ENCODE data around the gene ZBTB21. TPM values are rescaled to one million over a fixed set of nuclear protein-coding genes. Genes with fewer than 3 reads are reported as not detected.
"Not testable (repeated sequence)": the region's sequence is repeated elsewhere in the genome, so short reads cannot be mapped to it uniquely, and the experiment has no call there.

The ZBTB21 gene
- total and polyA plus RNA-seq, 5 experiments from 2014 or later = 4.2 to 33.3 (median 6.3) TPM

DNA sequence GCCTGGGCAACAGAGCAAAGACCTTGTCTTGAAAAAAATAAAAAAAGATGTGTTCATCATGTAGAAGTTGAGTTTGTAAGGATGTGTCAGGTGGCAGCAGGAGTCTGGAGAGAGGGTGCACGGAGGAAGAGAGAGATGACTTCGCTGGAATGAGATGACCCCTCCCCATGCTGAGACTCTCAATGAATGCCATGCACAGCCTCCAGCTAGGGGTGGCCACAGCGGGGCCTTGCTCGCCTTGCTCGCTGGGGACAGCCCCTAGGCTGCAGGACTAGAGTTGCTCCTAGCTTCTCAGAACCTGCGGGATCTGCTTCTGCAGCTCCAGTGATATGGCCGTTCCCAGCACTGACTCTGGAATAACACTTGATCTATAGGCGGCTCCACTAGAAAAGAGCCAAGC lies 49.8 kb downstream of the ZBTB21 start:
- peak overlapping the region in 3 of 10 donors; percentile 29 to 51 (median 48) for H3K27ac Mint-ChIP-seq
- H3K36me3 Mint-ChIP-seq = no peaks in the 10 kb centered on the region
- H3K9me3 Mint-ChIP-seq = no peaks in the 10 kb centered on the region
- peaks cover 0 to 25% (median 3%) of the 10 kb centered on the region in 5 donors for H3K27me3 Mint-ChIP-seq
- POLR2A ChIA-PET = no interaction called here
- H3K4me1 Mint-ChIP-seq = peaks cover 9 to 21% (median 14%) of the 10 kb centered on the region in 4 donors
- ATAC-seq (no peak), DNase-seq (no peak)
- H3K4me3 Mint-ChIP-seq = no peak overlapping the region

DNA sequence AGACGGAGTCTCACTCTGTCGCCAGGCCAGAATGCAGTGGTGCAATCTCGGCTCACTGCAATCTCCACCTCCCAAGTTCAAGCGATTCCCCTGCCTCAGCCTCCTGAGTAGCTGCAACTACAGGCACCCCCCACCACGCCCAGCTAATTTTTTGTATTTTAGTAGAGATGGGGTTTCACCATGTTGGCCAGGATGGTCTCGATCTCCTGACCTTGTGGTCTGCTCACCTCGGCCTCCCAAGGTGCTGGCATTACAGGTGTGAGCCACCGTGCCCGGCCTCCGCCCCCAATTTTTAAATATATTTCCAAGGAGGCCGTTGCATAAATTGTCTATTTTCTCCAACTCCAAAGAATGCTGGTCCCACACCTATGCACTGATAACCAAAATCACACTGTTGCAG lies 50.5 kb downstream of the ZBTB21 start:
- POLR2A ChIA-PET, ATAC-seq, H3K27ac Mint-ChIP-seq: not testable (repeated sequence)

DNA sequence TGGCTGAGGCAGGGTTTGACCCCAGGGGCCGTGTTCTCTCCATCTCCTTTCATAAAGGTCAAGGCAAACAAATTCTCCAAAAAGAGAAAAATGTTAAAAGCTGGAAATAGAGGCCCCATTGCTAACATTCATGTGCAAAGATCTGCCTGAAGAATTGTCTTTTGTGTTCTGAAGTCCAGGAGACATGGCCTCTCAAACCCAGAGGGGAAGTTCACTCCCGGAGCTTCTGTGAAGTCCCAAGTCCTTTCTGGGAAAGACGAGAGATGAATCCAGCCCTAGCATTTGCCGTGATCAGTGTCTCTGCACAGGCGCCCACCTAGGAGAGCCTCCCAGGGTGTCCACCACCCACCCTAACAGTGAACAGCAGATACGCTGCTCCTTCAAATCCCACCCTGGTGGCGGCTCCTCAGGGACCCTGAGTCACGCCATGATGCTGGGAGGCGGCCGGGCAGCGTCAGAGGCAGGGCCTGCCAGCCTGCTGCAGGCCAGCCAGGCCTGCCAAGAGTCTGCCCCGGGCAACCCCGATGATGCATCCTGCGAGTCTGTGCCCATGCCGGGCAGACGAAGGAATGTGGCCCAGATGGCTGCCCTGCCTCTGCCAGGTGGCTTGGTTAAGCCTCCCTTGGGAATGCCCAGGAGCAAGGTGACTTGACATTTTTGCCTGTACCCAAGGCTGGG lies 51.1 kb downstream of the ZBTB21 start:
- H3K4me1 Mint-ChIP-seq = peaks cover 20 to 30% (median 21%) of the 10 kb centered on the region in 4 donors
- no peak overlapping the region for H3K4me3 Mint-ChIP-seq
- no peaks in the 10 kb centered on the region for H3K9me3 Mint-ChIP-seq
- no peaks in the 10 kb centered on the region for H3K36me3 Mint-ChIP-seq
- POLR2A ChIA-PET = no interaction called here
- no peak overlapping the region for H3K27ac Mint-ChIP-seq
- ATAC-seq = no peak
- no peak for DNase-seq
- peaks cover 8 to 37% (median 12%) of the 10 kb centered on the region in 5 donors for H3K27me3 Mint-ChIP-seq

More for the DNA sequence above, 50.5 kb downstream of the ZBTB21 start:
- H3K27me3 Mint-ChIP-seq = peaks cover 4 to 32% (median 8%) of the 10 kb centered on the region in 5 donors
- H3K4me1 Mint-ChIP-seq = peaks cover 13 to 23% (median 16%) of the 10 kb centered on the region in 4 donors
- H3K36me3 Mint-ChIP-seq, DNase-seq, H3K4me3 Mint-ChIP-seq, H3K9me3 Mint-ChIP-seq: not testable (repeated sequence)

DNA sequence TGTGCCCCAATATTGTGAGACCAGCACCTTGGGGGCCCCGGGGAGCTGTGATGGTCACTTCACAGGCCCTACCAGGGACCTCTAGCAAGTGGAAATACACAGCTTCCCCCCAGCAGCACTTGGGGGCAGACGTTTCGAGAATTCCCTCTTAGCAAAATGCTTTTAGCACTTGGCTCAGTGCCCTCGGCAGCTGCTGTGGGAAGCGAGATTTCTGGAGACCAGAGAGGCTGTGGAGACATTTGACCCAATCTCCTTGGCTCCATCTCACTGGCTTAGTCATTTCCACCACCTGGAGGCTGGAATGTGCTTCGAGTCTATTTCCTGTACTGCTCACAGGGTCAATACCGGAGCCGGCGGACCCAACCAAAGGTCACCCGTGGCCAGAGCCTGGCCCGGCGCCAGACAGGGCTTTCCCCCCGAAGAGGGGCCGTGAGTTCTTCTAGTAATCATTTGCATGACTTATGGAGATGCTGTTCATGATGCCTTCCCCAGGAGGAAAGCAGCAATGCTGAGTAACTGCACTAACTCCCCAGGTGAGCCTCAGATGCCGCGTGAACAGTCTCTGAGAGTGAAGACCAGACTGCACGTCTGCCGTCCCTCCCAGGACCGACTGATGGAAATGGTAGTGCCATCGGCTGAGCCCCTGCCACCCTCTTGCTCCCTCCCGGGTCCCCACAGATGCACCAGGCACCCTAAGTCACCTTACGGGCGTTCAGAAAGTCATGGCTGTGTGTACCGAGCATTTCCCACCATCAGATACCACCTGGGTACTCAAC lies 52.0 kb downstream of the ZBTB21 start:
- Mint-ChIP-seq H3K27ac (no peak overlapping the region), H3K4me3 (no peak overlapping the region), H3K4me1 (peaks cover 20 to 30% (median 21%) of the 10 kb centered on the region in 4 donors), H3K36me3 (no peaks in the 10 kb centered on the region), H3K9me3 (no peaks in the 10 kb centered on the region), H3K27me3 (peaks cover 8 to 36% (median 12%) of the 10 kb centered on the region in 5 donors)
- no peak for ATAC-seq
- POLR2A ChIA-PET = interaction anchor here (1.2 kb wide), 1 partner anchor 10 kb away, joined by 3 read pairs; no protein-coding TSS in a partner anchor
- no peak for DNase-seq

DNA sequence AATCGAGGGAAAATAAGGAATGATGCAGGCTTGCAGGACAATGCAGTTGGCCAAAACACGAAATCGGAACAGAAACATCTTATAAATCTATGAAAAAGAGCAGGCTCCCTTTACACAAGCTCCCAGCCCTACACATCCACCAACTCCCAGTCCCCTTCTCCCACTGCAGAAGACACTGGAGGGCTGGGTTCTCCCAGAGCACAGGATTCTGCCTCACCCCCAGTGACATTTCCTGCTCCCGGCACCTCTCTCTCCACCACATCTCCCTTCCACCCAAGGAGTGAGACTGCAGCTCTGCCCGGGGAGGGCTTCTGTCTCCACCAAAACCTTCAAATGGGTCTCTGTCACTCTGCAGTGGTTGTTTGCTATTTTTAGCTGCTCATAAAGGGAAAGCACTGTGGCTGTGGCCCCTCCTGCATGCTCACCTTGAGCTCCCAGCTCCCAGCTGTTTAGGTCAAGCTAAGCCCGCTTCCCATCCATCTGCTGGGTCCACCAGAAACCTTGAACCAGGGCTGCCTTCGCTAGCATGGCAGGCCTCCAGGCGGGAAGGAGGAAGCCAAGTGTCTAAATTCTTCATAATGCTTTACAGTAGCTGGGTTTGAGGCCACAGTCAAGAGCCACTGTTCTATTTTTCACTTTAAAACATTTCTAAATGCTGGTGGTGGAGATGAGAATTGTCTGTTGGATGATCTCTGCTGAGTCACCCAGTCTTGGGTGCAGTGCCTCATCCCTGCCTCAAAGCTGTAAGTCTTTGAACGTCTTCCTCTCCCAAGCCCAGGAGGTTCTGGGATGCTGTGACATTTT lies 53.0 kb downstream of the ZBTB21 start:
- Mint-ChIP-seq H3K27me3 (peaks cover 8 to 29% (median 12%) of the 10 kb centered on the region in 5 donors), H3K4me1 (peaks cover 21 to 29% (median 25%) of the 10 kb centered on the region in 4 donors), H3K9me3 (no peaks in the 10 kb centered on the region), H3K36me3 (no peaks in the 10 kb centered on the region), H3K4me3 (no peak overlapping the region), H3K27ac (peak overlapping the region in 2 of 10 donors; percentile 12 to 89)
- POLR2A ChIA-PET = interaction anchor here (1.2 kb wide), 1 partner anchor 9 kb away, joined by 3 read pairs; no protein-coding TSS in a partner anchor
- DNase-seq (no peak), ATAC-seq (no peak)

DNA sequence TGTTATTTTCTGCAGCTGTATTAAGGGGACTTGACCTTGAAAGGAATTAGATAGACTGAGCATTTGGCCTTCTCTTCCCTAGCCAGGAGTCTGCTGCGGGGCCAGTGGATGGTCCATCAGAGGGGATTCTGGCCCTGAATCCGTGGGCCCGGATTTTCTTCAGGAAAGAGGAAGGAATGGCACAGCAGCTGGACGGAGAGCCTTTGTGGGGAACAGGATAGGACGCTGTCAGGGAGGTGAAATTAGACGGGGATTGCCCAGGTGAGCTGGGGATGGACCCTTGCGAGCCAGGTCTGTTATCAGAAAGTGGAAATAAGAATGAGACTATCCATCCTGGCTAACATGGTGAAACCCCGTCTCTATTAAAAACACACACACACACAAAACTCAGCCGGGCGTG lies 54.6 kb downstream of the ZBTB21 start:
- POLR2A ChIA-PET = no interaction called here
- Mint-ChIP-seq H3K36me3 (no peaks in the 10 kb centered on the region), H3K27ac (no peak overlapping the region), H3K9me3 (no peaks in the 10 kb centered on the region), H3K27me3 (peaks cover 6 to 23% (median 12%) of the 10 kb centered on the region in 5 donors), H3K4me1 (peaks cover 12 to 19% (median 17%) of the 10 kb centered on the region in 4 donors), H3K4me3 (peak overlapping the region in 4 of 10 donors; percentile 6 to 62 (median 36))
- ATAC-seq (no peak), DNase-seq (no peak)

DNA sequence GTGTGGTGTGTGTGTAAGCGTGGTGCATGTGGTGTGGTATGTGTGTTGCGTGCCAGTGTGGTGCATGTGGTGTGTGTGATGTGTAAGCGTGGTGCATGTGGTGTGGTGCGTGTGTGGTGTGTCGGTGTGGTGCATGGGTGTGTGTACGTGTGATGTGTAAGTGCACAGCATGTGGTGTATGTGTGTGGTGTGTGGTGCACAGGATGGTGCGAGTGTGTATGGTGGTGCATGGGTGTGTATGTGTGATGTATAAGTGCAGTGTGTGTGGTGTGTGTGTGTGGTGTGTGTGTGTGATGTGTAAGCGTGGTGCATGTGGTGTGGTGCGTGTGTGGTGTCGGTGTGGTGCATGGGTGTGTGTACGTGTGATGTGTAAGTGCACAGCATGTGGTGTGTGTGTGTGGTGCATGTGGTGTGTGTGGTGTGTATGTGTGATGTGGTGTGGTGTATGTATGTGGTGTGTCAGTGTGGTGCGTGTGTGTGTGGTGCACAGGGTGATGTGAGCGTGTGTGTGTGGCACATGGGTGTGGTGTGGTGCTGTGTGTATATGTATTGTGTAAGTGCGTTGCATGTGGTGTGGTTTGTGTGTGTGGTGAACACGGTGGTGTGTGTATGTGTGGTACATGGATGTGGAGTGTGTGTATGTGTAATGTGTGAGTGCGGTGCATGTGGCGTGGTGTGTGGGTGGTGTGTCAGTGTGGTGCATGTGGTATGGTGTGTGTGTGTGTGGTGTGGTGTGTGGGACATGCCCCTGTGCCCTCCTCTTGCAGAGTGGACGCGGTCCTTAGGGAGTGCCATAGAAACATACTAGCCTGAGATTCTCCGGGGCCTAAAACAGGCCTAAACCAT lies 55.3 kb downstream of the ZBTB21 start:
- Mint-ChIP-seq H3K27me3 (peaks cover 6 to 23% (median 12%) of the 10 kb centered on the region in 5 donors), H3K4me3 (peak overlapping the region; percentile 12 to 77 (median 66)), H3K9me3 (no peaks in the 10 kb centered on the region), H3K36me3 (no peaks in the 10 kb centered on the region), H3K27ac (peak overlapping the region in 4 of 10 donors; percentile 17 to 71 (median 38)), H3K4me1 (peaks cover 12 to 19% (median 17%) of the 10 kb centered on the region in 4 donors)
- ATAC-seq (no peak), DNase-seq (no peak)
- POLR2A ChIA-PET = no interaction called here

DNA sequence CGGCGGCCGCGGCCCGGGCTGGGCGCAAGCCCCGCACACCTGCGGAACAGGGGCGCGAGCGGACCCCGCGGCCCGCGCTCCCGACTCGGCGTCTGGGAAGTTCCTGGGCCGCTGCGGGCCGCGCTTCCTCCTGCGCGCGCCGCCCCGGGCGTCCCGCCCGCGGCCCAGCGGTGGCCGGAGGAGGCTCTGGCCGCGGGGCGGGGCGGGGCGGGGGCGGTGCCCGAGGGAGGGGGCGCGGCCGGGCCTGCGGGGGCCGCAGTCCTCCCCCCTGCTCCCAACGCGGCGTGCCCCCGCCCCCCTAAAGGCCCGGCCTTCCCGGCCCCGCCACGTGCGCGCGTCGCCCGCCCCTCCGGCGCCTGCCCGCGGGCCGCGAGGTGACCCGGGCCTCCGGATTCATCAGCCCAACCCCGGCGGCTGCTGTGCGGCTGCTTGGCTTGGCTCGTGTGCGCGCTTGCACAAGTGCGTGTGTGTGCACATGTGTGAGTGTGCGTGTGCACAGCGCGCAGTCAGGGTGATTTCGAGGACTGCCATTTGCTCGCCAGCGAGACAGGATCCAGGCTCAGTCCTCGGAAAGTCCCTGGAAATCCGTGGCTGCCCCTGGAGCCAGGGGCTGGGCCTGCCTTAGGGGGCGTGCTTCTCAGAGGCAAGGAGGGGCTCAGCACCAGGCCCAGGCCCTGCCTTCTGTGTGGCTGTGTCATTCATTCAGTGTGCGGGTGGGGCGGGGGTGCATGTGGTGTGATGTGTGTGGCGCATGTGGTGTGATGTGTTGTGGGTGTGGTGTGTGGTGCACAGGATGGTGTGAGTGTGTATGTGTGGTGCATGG lies 56.1 kb downstream of the ZBTB21 start, which contains the start of gene C2CD2:
C2CD2 (minus strand) TSS at position 188 of the 823 bp plus-strand sequence. CDS start 370 bp downstream, outside the sequence.
- ATAC-seq (peak; percentile 55 to 69), DNase-seq (peak in 4 of 10 donors; percentile 13 to 20 (median 18))
- H3K9me3 Mint-ChIP-seq = no peaks in the 10 kb centered on the region
- peaks cover 6 to 23% (median 12%) of the 10 kb centered on the region in 5 donors for H3K27me3 Mint-ChIP-seq
- H3K36me3 Mint-ChIP-seq = no peaks in the 10 kb centered on the region
- peaks cover 12 to 19% (median 17%) of the 10 kb centered on the region in 4 donors for H3K4me1 Mint-ChIP-seq
- peak within 1 kb of the TSS; percentile 62 to 78 (median 71) for H3K4me3 Mint-ChIP-seq
- POLR2A ChIA-PET = interaction anchor here (0.5 kb wide), 1 partner anchor 543 kb away, joined by 3 read pairs; no protein-coding TSS in a partner anchor
- H3K27ac Mint-ChIP-seq = peak within 1 kb of the TSS in 6 of 10 donors; percentile 17 to 71 (median 42)

DNA sequence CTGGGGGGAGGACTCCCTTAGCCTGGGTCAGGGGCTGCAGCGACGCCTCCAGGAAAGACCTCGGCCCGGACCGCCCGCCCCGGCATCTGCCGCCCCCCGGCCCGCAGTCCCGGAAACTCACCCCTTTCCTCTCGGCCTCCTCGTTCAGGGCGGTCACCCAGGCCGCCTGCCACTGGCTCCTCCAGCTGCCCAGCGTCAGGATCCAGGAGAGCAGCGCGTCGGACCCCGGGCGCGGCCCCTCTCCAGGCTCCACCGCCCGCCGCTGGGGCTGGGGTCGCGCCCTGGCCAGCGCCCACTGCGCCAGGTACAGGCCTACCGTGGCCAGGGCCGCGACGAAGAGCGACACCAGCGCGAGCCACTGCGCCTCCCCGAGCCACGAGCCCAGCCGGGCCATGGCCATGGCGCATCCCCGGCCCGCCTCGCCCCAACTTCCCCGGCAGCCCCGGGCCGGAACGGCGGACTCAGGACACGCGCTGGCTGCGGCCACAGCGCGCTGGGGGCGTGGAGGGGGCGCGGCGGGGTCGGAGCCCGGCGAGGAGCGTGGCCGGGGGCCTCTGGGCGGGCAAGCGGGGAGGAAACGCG lies 56.8 kb downstream of the ZBTB21 start:
- POLR2A ChIA-PET = interaction anchor here (0.5 kb wide), 1 partner anchor 542 kb away, joined by 3 read pairs; no protein-coding TSS in a partner anchor
- Mint-ChIP-seq H3K36me3 (no peaks in the 10 kb centered on the region), H3K9me3 (no peaks in the 10 kb centered on the region), H3K27ac (peak overlapping the region in 1 of 10 donors; percentile 51), H3K4me1 (peaks cover 12 to 19% (median 17%) of the 10 kb centered on the region in 4 donors), H3K4me3 (peak overlapping the region in 9 of 10 donors; percentile 52 to 72 (median 67)), H3K27me3 (peaks cover 6 to 23% (median 12%) of the 10 kb centered on the region in 5 donors)
- ATAC-seq = peak; percentile 56 to 65
- peak in 2 of 10 donors; percentile 5 to 15 for DNase-seq

DNA sequence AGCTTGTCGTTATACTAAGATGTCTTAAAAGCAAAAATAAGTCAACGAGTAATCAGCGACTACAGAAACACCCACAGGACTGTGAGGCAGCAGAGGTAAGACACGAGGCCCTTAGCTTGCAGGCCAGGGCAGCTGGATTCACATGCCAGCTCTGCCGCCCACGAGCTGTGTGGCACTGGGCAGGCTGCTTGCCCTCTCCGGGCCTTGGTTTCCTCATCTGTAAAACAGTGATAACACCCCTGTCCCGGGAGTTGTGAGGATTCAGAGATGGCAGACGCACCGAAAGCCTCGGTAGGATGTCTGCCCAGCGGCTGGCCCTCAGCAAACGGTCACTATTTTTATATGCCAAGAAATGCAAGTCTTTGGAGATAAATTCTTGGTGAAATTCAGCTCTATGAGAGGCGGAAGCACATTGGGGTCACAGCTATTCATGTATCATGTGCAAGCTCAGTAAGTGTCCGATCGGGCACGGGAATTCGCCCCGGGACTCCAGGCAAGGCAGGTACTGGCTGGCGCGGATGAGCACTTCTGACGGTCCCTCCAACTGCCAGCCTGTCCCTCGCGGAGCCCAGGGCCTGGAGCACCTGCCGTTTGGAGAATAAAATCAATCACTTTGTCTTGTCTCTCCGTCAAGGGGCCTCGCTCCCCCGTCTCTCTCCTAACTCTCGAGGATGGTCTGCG lies 57.5 kb downstream of the ZBTB21 start:
- Mint-ChIP-seq H3K4me3 (peak overlapping the region; percentile 52 to 78 (median 68)), H3K36me3 (no peaks in the 10 kb centered on the region), H3K9me3 (no peaks in the 10 kb centered on the region), H3K4me1 (peaks cover 12 to 19% (median 18%) of the 10 kb centered on the region in 4 donors), H3K27ac (peak overlapping the region in 3 of 10 donors; percentile 37 to 51 (median 46)), H3K27me3 (peaks cover 6 to 23% (median 12%) of the 10 kb centered on the region in 5 donors)
- POLR2A ChIA-PET = no interaction called here
- DNase-seq (no peak), ATAC-seq (peak; percentile 7 to 9)
